Ovary (tissue), 3 donors: ENCODE results near the gene PHLDB3.

Experiments used
- EP300 ChIP-seq: sonication (generic); formaldehyde crosslinking; IDR thresholded peaks from one replicate; pipeline ENCODE4 v1.6.1; 2017; ENCODE audit warnings: antibody characterized with exemption
- POLR2A ChIP-seq: fragments of 450-650 bp; IDR thresholded peaks from one replicate; pipeline ENCODE4 v1.6.1; 2017; ENCODE audit warnings: antibody characterized with exemption, mild to moderate bottlenecking, moderate library complexity
- TF ChIP-seq, protein P1 (sequence below), 3 donors: fragments of 450-650 bp in 2 of 3; fragments of 200-600 bp in 1 of 3; IDR thresholded peaks; one replicate each; pipeline versions ENCODE4 v1.5.1 to v1.8.0; 2016 to 2022; ENCODE audit warnings: antibody characterized with exemption in 3 of 3, mild to moderate bottlenecking in 1 of 3
- donor health status: DM: no; HTN: no; CAD: no.

DNA sequence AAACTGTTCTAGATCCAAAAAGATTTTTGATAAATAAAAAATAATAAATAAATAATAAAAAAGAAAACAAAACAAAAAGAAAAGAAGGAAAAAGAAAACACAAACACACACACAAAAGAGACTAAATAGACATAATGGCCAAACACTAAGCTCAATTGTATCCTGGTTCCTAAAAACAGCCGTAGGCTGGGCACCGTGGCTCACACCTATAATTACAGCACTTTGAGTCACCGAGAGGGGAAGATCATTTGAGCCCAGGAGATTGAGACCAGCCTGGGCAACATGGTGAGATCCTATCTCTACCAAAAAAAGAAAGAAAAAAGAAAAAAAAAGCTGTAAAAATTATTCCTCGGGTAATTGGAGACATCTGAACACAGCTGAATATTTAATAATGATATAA, 13.5 kb upstream of the PHLDB3 start:
- TF ChIP-seq, protein P1, sequence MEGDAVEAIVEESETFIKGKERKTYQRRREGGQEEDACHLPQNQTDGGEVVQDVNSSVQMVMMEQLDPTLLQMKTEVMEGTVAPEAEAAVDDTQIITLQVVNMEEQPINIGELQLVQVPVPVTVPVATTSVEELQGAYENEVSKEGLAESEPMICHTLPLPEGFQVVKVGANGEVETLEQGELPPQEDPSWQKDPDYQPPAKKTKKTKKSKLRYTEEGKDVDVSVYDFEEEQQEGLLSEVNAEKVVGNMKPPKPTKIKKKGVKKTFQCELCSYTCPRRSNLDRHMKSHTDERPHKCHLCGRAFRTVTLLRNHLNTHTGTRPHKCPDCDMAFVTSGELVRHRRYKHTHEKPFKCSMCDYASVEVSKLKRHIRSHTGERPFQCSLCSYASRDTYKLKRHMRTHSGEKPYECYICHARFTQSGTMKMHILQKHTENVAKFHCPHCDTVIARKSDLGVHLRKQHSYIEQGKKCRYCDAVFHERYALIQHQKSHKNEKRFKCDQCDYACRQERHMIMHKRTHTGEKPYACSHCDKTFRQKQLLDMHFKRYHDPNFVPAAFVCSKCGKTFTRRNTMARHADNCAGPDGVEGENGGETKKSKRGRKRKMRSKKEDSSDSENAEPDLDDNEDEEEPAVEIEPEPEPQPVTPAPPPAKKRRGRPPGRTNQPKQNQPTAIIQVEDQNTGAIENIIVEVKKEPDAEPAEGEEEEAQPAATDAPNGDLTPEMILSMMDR (IDR thresholded peaks at IDR 0.05), result no peak
- TF ChIP-seq POLR2A, result no peak
- no peak for TF ChIP-seq EP300
